NCI-H460 (cell line): Measurements from ENCODE around the gene WIPF1. TPM values are rescaled to one million over a fixed set of nuclear protein-coding genes. Genes with fewer than 3 reads are reported as not detected.

Experiments
- DNase-seq: peaks from one replicate; pipeline ENCODE4 v3.0.0-alpha.2; 2016; ENCODE audit warnings: low read depth; ENCODE audit errors: extremely low read depth
- total RNA-seq: library from RNA; depleted of rRNA; stranded (reverse); fragments of >200 nt; shearing (Covaris generic); gene quantifications from 2 replicates; pipeline ENCODE4 v1.2.3, GENCODE V29; 2014

The WIPF1 gene
- total RNA-seq, 1 experiment from 2014 or later, result 2.3 TPM

DNA sequence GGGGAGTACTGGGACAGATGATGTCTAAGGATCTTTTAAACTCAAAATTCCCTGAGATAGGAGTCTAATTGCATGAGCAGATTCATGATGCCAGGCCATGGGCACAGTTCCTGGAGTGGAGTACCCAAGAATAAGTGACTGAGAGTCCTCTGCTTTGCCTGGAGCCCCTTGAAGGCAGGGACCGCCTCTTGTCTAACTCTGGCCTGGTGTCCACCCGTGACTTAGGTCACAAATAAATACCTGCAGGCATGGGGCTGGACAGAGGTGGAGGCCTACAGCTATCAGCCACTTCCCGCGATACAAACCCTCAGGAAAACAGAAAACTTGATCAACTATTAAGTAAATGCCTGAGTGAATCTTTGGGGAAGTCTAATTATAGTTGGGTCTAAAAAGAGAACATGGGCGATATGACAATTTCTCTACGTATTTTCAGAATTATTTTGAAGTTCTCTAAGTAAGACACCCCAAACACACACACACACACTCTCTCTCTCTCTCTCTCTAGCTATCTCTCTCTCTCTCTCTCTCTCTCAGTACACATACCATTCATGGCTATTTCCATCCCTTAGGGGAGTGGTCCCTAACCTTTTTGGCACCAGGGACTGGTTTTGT lies 1.8 kb upstream of the WIPF1 start:
- no peak for DNase-seq

- no peak for DNase-seq
Measured at GRCh38 chr2:174597009-174597344, 627 bp downstream of the WIPF1 start.

GRCh38 chr2:174595891-174596397 lies 1.7 kb downstream of the WIPF1 start:
- DNase-seq, result no peak

DNA sequence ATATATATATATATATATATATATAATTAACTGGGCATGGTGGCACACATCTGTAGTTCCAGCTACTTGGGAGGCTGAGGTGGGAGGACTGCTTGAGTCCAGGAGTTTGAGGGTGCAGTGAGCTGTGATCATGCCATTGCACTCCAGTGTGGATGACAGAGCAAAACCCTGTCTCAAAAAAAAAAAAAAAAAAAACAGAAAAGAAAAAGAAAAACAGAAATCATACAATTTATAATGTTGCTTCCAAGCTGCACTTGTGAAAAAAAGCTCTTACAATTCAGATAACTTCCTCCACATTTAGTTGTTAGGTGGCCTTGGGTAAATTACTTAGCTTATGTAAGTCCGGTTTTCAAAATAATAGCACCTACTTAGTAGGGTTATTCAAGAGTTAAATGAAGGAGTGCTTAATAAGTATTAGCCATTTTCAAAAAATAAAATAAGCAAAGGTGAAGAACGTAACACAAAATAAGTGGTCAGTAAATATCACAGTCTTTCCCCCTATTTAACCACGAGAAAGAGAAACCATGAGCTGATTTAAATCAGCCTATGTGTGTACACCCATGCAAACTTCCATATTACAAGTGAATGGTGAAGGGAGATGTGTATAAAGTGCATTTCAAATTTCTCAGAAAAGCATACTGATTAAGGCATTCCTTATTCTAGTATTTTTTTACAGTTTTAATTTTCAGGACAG lies 2.3 kb downstream of the WIPF1 start:
- no peak for DNase-seq

- no peak for DNase-seq
Measured at GRCh38 chr2:174594456-174594855, 3.1 kb downstream of the WIPF1 start.

GRCh38 chr2:174593574-174594203 lies 3.9 kb downstream of the WIPF1 start:
- no peak for DNase-seq

DNA sequence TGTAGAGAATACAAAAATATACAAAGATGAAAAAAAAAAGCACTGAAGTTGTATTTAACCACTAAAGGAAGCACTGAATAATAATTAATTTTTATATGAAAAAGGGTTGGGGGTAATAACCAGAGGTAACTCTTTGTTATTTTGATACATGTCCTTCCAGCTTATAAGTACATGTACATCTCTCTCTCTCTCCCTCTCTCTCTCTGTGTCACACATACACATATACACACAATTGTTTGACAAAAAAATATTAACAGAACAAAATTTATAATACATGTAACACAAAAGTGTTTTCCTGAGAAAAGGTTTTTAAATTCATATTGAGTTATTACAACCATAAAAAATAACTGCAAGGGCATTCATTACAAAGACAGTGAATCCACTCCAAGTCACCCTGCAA lies 4.6 kb downstream of the WIPF1 start:
- DNase-seq, result no peak

DNA sequence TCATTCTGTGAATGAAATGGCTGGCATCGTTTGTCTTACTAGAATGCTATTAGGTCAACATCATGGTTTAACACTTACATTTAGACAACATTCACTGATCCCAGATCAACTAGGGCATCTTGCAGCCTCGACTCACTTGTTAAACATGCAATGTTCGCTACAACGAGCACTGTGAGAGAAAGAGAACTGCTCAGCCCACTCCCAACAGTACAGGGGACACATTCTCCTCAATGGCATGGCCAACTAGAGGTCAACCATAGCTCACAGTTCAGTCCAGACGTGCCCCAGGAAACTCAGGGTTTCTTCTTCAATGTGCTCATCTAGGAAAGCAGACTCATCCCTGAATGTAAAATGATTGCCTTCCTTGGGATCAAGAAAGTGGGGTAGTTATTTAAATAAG lies 5.9 kb downstream of the WIPF1 start:
- DNase-seq, result no peak

DNA sequence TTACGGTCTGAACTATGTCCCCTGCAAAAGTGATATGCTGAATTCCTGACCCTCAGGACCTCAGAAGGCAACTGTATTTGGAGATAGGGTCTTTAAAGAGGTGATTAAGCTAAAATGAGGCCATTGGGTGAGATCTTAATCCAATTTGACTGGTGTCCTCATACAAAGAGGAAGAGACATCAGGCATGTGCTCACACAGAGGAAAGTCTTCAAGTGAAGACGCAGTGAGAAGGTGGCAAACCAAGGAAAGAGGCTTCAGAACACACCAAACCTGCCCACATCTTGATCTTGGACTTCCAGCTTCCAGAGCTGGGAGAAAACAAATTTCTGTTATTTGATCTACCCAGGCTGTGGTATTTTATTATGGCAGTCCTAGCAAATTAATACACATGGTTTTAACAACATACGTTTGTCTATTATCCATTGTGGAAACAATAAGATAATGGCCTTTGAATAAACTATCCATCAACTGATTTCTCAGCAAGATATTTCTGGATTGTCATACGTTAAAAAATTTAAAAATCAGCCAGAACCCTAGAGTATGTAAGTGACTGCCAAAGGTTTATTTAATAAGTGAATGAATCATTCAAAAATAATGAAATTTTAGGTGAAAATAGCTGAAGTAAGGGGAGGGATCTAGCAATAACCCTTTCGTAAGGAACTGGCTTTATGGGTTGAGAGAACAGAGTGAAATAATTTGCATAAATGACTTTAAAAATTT lies 6.5 kb downstream of the WIPF1 start:
- DNase-seq, result no peak

GRCh38 chr2:174590346-174590745 lies 7.3 kb downstream of the WIPF1 start:
- no peak for DNase-seq

GRCh38 chr2:174589334-174589733 lies 8.3 kb downstream of the WIPF1 start:
- DNase-seq, result no peak

GRCh38 chr2:174588463-174588862 lies 9.1 kb downstream of the WIPF1 start:
- no peak for DNase-seq

GRCh38 chr2:174587579-174587978 lies 10.0 kb downstream of the WIPF1 start:
- no peak for DNase-seq

- DNase-seq, result no peak
Measured at GRCh38 chr2:174586418-174587295, 10.9 kb downstream of the WIPF1 start.

- DNase-seq, result no peak
Measured at GRCh38 chr2:174585657-174586252, 11.8 kb downstream of the WIPF1 start.

GRCh38 chr2:174585146-174585545 lies 12.5 kb downstream of the WIPF1 start:
- no peak for DNase-seq

DNA sequence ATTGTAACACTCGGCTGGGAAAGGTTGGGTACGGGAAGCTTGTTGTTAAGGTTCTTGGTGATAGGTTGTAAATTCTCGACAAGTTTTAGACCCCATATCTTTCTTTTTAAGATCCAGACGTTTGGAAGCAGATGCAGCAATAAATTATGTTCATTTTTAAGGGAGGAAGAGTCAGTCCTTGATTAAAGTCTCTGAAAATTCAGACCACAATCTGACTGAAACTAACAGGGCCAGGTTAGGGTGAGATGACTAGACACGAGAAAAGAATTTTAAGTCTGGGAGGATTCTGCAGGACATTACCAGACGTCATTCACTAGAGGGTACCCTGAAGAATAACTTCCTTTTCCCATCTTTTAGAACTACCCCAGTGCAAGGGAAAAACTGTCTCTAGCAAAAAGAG lies 16.1 kb downstream of the WIPF1 start:
- DNase-seq, result no peak

- DNase-seq, result no peak
Measured at GRCh38 chr2:174580951-174581350, 16.7 kb downstream of the WIPF1 start.

DNA sequence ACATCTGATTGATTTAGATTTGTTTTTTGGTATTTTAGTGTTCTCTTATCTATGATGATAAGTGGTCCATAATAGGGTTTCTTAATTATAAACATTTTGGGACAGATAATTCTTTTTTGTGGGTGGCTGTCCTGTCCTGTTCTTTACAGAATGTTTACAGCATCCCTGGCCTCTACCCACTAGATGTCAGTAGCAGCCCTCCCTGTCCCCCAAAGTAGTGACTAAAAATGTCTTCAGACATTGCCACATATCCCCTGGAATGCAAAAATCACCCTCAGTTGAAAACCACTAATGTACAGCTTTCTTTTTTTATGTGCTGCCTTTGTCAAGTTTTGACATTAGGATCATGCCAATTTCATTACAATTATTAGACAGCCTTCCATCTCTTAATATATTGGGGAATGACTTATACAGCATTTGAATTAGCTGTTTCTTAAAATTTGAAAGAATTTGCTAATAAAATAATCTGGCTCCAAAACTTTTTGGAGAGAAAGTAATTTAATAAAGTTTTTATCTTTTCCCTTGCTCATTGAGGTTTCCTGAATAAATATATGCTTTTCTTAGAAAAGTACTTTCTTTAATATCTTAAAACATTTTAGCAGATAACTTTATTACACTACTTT lies 19.5 kb downstream of the WIPF1 start:
- peak; percentile 50 for DNase-seq
